Measurements from ENCODE around the gene C1QTNF8.
A peak's percentile ranks its signal among the peaks of the same experiment; 100 is the strongest.

Gene C1QTNF8

GRCh38 chr16:1077877-1078578 is 18.0 kb downstream of the C1QTNF8 start:
- no peaks in the 10 kb centered on the region for H3K9me3 Mint-ChIP-seq
- H3K27ac Mint-ChIP-seq, result no peak overlapping the region
- no peak for TF ChIP-seq CTCF (IDR thresholded peaks at IDR 0.05; ENCODE audit: unreplicated experiment in 3 of 3)
- peaks cover 15% of the 10 kb centered on the region for H3K4me1 Mint-ChIP-seq
- H3K4me3 Mint-ChIP-seq, result no peak overlapping the region
- H3K27me3 Mint-ChIP-seq (ENCODE audit: low read depth), result peaks cover 46% of the 10 kb centered on the region
- no peaks in the 10 kb centered on the region for H3K36me3 Mint-ChIP-seq (ENCODE audit: low read depth)

GRCh38 chr16:1076801-1077576 is 19.1 kb downstream of the C1QTNF8 start:
- H3K27me3 Mint-ChIP-seq (ENCODE audit: low read depth), result peaks cover 51% of the 10 kb centered on the region

GRCh38 chr16:1075546-1075945 is 20.5 kb downstream of the C1QTNF8 start:
- Mint-ChIP-seq H3K4me1 (peaks cover 11% of the 10 kb centered on the region), H3K27ac (no peak overlapping the region), H3K27me3 (ENCODE audit: low read depth) (peaks cover 59% of the 10 kb centered on the region), H3K4me3 (no peak overlapping the region), H3K9me3 (no peaks in the 10 kb centered on the region), H3K36me3 (ENCODE audit: low read depth) (no peaks in the 10 kb centered on the region)
- no peak for TF ChIP-seq CTCF (IDR thresholded peaks at IDR 0.05; ENCODE audit: unreplicated experiment in 3 of 3)

More at GRCh38 chr16:1076801-1077576, 19.1 kb downstream of the C1QTNF8 start:
- Mint-ChIP-seq H3K4me3 (no peak overlapping the region), H3K36me3 (ENCODE audit: low read depth) (no peaks in the 10 kb centered on the region), H3K4me1 (peaks cover 11% of the 10 kb centered on the region), H3K9me3 (no peaks in the 10 kb centered on the region), H3K27ac (peak overlapping the region in 1 of 3 experiments; percentile 15)
- TF ChIP-seq CTCF (IDR thresholded peaks at IDR 0.05; ENCODE audit: unreplicated experiment in 3 of 3), result no peak

- H3K36me3 Mint-ChIP-seq (ENCODE audit: low read depth), result no peaks in the 10 kb centered on the region
- TF ChIP-seq CTCF (IDR thresholded peaks at IDR 0.05; ENCODE audit: unreplicated experiment in 3 of 3), result no peak
- no peak overlapping the region for H3K27ac Mint-ChIP-seq
- no peak overlapping the region for H3K4me3 Mint-ChIP-seq
- H3K4me1 Mint-ChIP-seq, result peaks cover 11% of the 10 kb centered on the region
- H3K9me3 Mint-ChIP-seq, result no peaks in the 10 kb centered on the region
- H3K27me3 Mint-ChIP-seq (ENCODE audit: low read depth), result peaks cover 66% of the 10 kb centered on the region
Measured at GRCh38 chr16:1074379-1074649, 21.7 kb downstream of the C1QTNF8 start.

GRCh38 chr16:1073566-1074378 is 22.3 kb downstream of the C1QTNF8 start:
- H3K27me3 Mint-ChIP-seq (ENCODE audit: low read depth), result peaks cover 70% of the 10 kb centered on the region
- no peaks in the 10 kb centered on the region for H3K36me3 Mint-ChIP-seq (ENCODE audit: low read depth)
- H3K27ac Mint-ChIP-seq, result no peak overlapping the region
- no peak overlapping the region for H3K4me3 Mint-ChIP-seq
- H3K9me3 Mint-ChIP-seq, result no peaks in the 10 kb centered on the region
- TF ChIP-seq CTCF (IDR thresholded peaks at IDR 0.05; ENCODE audit: unreplicated experiment in 3 of 3), result peak; percentile 14 to 32 (median 18)
- H3K4me1 Mint-ChIP-seq, result peaks cover 11% of the 10 kb centered on the region

All from nephron (organoid).